Heart left ventricle (tissue), 16 donors: ENCODE measurements around the gene TMEM106C. TPM values are rescaled to one million over a fixed set of nuclear protein-coding genes. Genes with fewer than 3 reads are reported as not detected.

Source experiments
- ATAC-seq, 4 donors: fragments of 200-7000 bp; cut with Tn5 transposase; one replicate each; pipeline ENCODE4 v1.9.1; 2020 to 2022; ENCODE audit warnings: moderate library complexity in 4 of 4, mild to moderate bottlenecking in 3 of 4, moderate number of reproducible peaks in 1 of 4
- DNase-seq, 5 donors: peaks; one replicate each; pipeline ENCODE4 v3.0.0-alpha.2; 2020
- H3K27ac ChIP-seq, 12 donors: fragments of 200-600 bp; sonication (generic) in 4 of 12; one replicate each; pipeline versions ENCODE4 v1.5.0 to v1.8.0; 2016 to 2022; ENCODE audit warnings: mild to moderate bottlenecking in 2 of 12
- H3K27me3 ChIP-seq, 9 donors: fragments of 200-600 bp; sonication (generic) in 2 of 9; one replicate each; pipeline versions ENCODE4 v1.5.1 to v1.8.0; 2016 to 2022; ENCODE audit warnings: mild to moderate bottlenecking in 3 of 9
- H3K36me3 ChIP-seq, 9 donors: fragments of 200-600 bp; sonication (generic) in 2 of 9; one replicate each; pipeline versions ENCODE4 v1.5.0 to v1.8.0; 2018 to 2022; ENCODE audit warnings: mild to moderate bottlenecking in 2 of 9
- H3K4me1 ChIP-seq, 12 donors: fragments of 200-600 bp; sonication (generic) in 4 of 12; one replicate each; pipeline versions ENCODE4 v1.5.0 to v1.8.0; 2016 to 2022; ENCODE audit warnings: mild to moderate bottlenecking in 3 of 12
- H3K4me3 ChIP-seq, 12 donors: fragments of 200-600 bp; sonication (generic) in 4 of 12; one replicate each; pipeline versions ENCODE4 v1.5.0 to v1.8.0; 2017 to 2022; ENCODE audit warnings: mild to moderate bottlenecking in 9 of 12, moderate library complexity in 4 of 12
- H3K9me3 ChIP-seq, 12 donors: fragments of 200-600 bp; sonication (generic) in 4 of 12; one replicate each; pipeline versions ENCODE4 v1.5.0 to v1.8.0; 2016 to 2022; ENCODE audit warnings: mild to moderate bottlenecking in 1 of 12
- CTCF ChIP-seq, 12 donors: fragments of 200-600 bp; sonication (generic) in 4 of 12; IDR thresholded peaks; one replicate each; pipeline versions ENCODE4 v1.5.0 to v1.8.0; 2018 to 2022; ENCODE audit warnings: antibody characterized with exemption in 12 of 12, mild to moderate bottlenecking in 5 of 12
- POLR2A ChIP-seq, 2 donors: fragments of 450-650 bp; IDR thresholded peaks; one replicate each; pipeline ENCODE4 v1.6.1; 2017; ENCODE audit warnings: antibody characterized with exemption in 2 of 2, mild to moderate bottlenecking in 2 of 2, moderate library complexity in 2 of 2
- WGBS, 4 donors: extraction: QIAGEN DNeasy Blood & Tissue Kit in 2 of 4; methylation state at CpG; one replicate each; pipeline versions ENCODE4 v1.1.5 to v1.1.7; 2013 to 2018; 5-methylcytosine and 5-hydroxymethylcytosine counted together
- intact Hi-C, 10 donors: fragments of 100-400 bp; cut with DNase I; formaldehyde crosslinking; loops; one replicate each; pipeline versions ENCODE4 v1.11.1 to v1.14.2; 2022
- polyA plus RNA-seq, 2 donors: library from polyadenylated mRNA; stranded (reverse); fragments of 200-250 nt; gene quantifications; one replicate each; pipeline ENCODE4 v1.2.3, GENCODE V29; 2013
- total RNA-seq, 9 donors: library from RNA; depleted of rRNA in 2 of 9; stranded (reverse); fragments of >200 nt in 2 of 9; fragmentation: NEBNext Ultra II Directional in 3 of 9; extraction: Animal tissue kit (Norgen Biotek cat#: 25700) in 3 of 9; gene quantifications; one replicate each; pipeline versions ENCODE4 v1.1.0 to v1.2.4, GENCODE V29; 2016 to 2023
- donor health status: ischemic (EF 13 %, LVEDD 7.1; RV severe dilation, severe dysfunction).
- donor health status: healthy with polysubstance abuse.
- donor health status: DM: no; HTN: yes; CAD: no.
- donor health status: DM: no; HTN: no; CAD: no.
- donor health status: ischemic (EF 25% LVEDD 6.9; RV normal size, moderate dysfunction).
- donor health status: ischemic (EF 25% LVEDD 5.7; RV mildly dilated, moderate dysfunction).
- donor health status: healthy.
- donor health status: DM: yes; HTN: yes; CAD: no.
- donor health status: ischemic (EF 35%, LVEDD 5.7; RV mildly dilated, moderate dysfunction).
- donor health status: nonischemic (EF 11% LVEDD 7.7; RV severe dilation, severe dysfunction).
- donor health status: DM: yes; HTN: yes; CAD: no.
- donor health status: PGD.
- donor health status: ischemic (EF 29% LVEDD 5.4; RV normal size, mild dysfunction).
- donor health status: nonischemic (EF 23%, LVEDD 6.1; RV moderate dilation, normal function).

Gene TMEM106C
- total and polyA plus RNA-seq, 11 donors: 23.0 to 66.6 (median 50.0) TPM

DNA sequence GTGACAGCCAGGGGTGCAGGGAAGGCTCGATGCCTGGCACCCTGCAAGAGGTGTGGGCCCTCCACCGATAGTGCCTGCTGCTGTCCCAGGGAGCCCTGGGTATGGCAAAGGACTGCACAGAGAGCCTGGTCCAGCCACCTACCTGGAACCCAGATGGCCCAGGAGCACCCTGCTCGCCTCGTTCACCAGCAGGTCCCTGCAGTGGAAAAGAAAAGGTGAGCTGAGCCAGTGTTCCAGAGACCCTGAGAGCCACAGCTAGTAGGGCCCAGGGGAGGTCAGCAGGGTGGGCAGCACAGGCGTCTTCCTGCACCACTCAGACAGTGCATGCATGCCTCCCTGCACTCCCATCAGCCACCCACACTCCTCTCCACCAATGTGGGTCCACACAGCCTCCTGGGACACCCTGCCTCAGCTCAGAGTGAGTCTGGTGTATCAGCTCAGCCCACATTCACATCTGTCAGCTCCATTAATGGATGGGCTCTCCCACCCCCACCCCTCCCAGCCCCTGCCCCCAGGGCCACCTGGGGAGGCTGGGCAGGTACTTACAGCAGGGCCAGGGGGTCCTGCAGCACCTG lies 20.2 kb downstream of the TMEM106C start:
- no peak for DNase-seq
- Histone ChIP-seq H3K27ac (no peak overlapping the region), H3K4me1 (peaks cover 0 to 5% (median 0%) of the 10 kb centered on the region in 12 donors), H3K4me3 (no peak overlapping the region), H3K36me3 (no peaks in the 10 kb centered on the region), H3K27me3 (no peaks in the 10 kb centered on the region), H3K9me3 (no peaks in the 10 kb centered on the region)
- TF ChIP-seq POLR2A (IDR thresholded peaks at IDR 0.05) (no peak), CTCF (IDR thresholded peaks at IDR 0.05) (no peak)
- ATAC-seq: no peak
- intact Hi-C loops: no loop called here
- 80 to 90% (median 88%) methylated on average over 1 to 5 of the region's 5 CpGs for WGBS, 4 donors

DNA sequence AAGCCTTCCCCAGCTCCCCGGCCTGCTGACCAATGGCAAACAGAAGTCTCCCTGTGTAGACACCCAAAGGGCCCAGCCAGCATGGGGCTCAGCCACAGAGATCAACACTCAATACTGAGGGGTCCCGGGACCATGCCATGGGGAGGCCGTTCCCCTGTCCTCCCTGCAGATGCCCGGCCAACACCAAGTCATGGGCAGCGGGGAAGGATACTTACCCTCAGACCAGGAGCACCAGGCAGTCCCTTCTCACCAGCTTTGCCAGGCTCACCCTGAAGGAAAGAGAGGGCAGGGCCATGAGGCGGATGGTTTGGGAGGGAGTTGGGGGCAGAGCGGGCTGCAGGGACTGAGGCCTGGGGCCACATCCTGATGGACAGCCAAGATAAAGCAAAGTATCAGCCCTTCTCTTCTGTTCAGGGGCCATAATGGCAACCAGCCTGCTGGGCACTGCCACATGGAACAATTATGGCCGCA lies 21.0 kb downstream of the TMEM106C start:
- WGBS, 4 donors: 95 to 100% (median 97%) methylated on average over 8 of the region's 8 CpGs
- Histone ChIP-seq H3K27me3 (no peaks in the 10 kb centered on the region), H3K4me3 (no peak overlapping the region), H3K9me3 (no peaks in the 10 kb centered on the region), H3K27ac (no peak overlapping the region), H3K36me3 (no peaks in the 10 kb centered on the region), H3K4me1 (peaks cover 0 to 5% (median 0%) of the 10 kb centered on the region in 12 donors)
- ATAC-seq (no peak), DNase-seq (no peak)
- intact Hi-C loops: no loop called here
- no peak for TF ChIP-seq CTCF (IDR thresholded peaks at IDR 0.05)
- TF ChIP-seq POLR2A (IDR thresholded peaks at IDR 0.05): no peak

GRCh38 chr12:47985596-47986290 lies 22.3 kb downstream of the TMEM106C start:
- Histone ChIP-seq H3K4me3 (no peak overlapping the region), H3K36me3 (no peaks in the 10 kb centered on the region), H3K4me1 (peaks cover 0 to 5% (median 0%) of the 10 kb centered on the region in 12 donors), H3K27ac (no peak overlapping the region), H3K9me3 (no peaks in the 10 kb centered on the region), H3K27me3 (no peaks in the 10 kb centered on the region)
- 80 to 93% (median 88%) methylated on average over 11 to 16 of the region's 16 CpGs for WGBS, 4 donors
- DNase-seq (no peak), ATAC-seq (no peak)
- intact Hi-C loops: no loop called here
- TF ChIP-seq CTCF (IDR thresholded peaks at IDR 0.05) (no peak), POLR2A (IDR thresholded peaks at IDR 0.05) (no peak)

GRCh38 chr12:47986291-47986660 lies 22.9 kb downstream of the TMEM106C start:
- WGBS, 4 donors: 72 to 89% (median 78%) methylated on average over 8 of the region's 8 CpGs
- Histone ChIP-seq H3K36me3 (no peaks in the 10 kb centered on the region), H3K27ac (no peak overlapping the region), H3K9me3 (no peaks in the 10 kb centered on the region), H3K27me3 (no peaks in the 10 kb centered on the region), H3K4me1 (peaks cover 0 to 6% (median 0%) of the 10 kb centered on the region in 12 donors), H3K4me3 (no peak overlapping the region)
- intact Hi-C loops: no loop called here
- no peak for DNase-seq
- TF ChIP-seq CTCF (IDR thresholded peaks at IDR 0.05): no peak
- TF ChIP-seq POLR2A (IDR thresholded peaks at IDR 0.05): no peak
- ATAC-seq: no peak
